Gastroesophageal sphincter (tissue), 4 donors: Measurements from ENCODE around the gene BMP2K. TPM values are rescaled to one million over a fixed set of nuclear protein-coding genes. Genes with fewer than 3 reads are reported as not detected.

ENCODE experiments used
- ATAC-seq: fragments of 150-250 bp; one replicate; pipeline ENCODE4 v1.9.1; 2016; ENCODE audit warnings: mild to moderate bottlenecking, moderate library complexity
- H3K27ac ChIP-seq, 4 donors: fragments of 200-600 bp; sonication (generic) in 3 of 4; 1 replicate in 3 of 4; 2 replicates in 1 of 4; pipeline ENCODE4 v1.5.1; 2016 to 2019
- H3K27me3 ChIP-seq: fragments of 200-600 bp; sonication (generic); one replicate; pipeline ENCODE4 v1.5.1; 2019
- H3K36me3 ChIP-seq, 2 donors: fragments of 200-600 bp; sonication (generic); one replicate each; pipeline ENCODE4 v1.5.1; 2019; ENCODE audit warnings: control low read depth in 1 of 2
- H3K4me1 ChIP-seq, 3 donors: fragments of 200-600 bp; sonication (generic); 1 replicate in 2 of 3; 2 replicates in 1 of 3; pipeline ENCODE4 v1.5.1; 2016 to 2019; ENCODE audit warnings: control low read depth in 2 of 3
- H3K4me3 ChIP-seq, 2 donors: fragments of 200-600 bp; sonication (generic); one replicate each; pipeline ENCODE4 v1.5.1; 2019; ENCODE audit warnings: mild to moderate bottlenecking in 1 of 2, moderate library complexity in 1 of 2
- H3K9me3 ChIP-seq, 3 donors: fragments of 200-600 bp; sonication (generic); one replicate each; pipeline ENCODE4 v1.5.1; 2017 to 2019; ENCODE audit warnings: control low read depth in 2 of 3
- CTCF ChIP-seq, 4 experiments: fragments of 200-600 bp in 2 of 4; fragments of 450-650 bp in 2 of 4; sonication (generic) in 1 of 4; IDR thresholded peaks; one replicate each; pipeline ENCODE4 v1.5.1; 2017 to 2019; ENCODE audit warnings: antibody characterized with exemption in 4 of 4, mild to moderate bottlenecking in 2 of 4, moderate library complexity in 2 of 4
- EP300 ChIP-seq: sonication (generic); formaldehyde crosslinking; IDR thresholded peaks from one replicate; pipeline ENCODE4 v1.6.1; 2017; ENCODE audit warnings: antibody characterized with exemption, mild to moderate bottlenecking
- POLR2A ChIP-seq, 2 donors: fragments of 450-650 bp; IDR thresholded peaks; one replicate each; pipeline ENCODE4 v1.6.1; 2017; ENCODE audit warnings: antibody characterized with exemption in 2 of 2, mild to moderate bottlenecking in 2 of 2, moderate library complexity in 1 of 2
- POLR2AphosphoS5 ChIP-seq: sonication (generic); formaldehyde crosslinking; IDR thresholded peaks from one replicate; pipeline ENCODE4 v1.6.1; 2017; ENCODE audit warnings: antibody characterized with exemption
- WGBS, 2 donors: methylation state at CpG; one replicate each; pipeline ENCODE4 v1.1.5; 2018; ENCODE audit warnings: low coverage in 1 of 2; 5-methylcytosine and 5-hydroxymethylcytosine counted together
- total RNA-seq, 4 donors: library from RNA; depleted of rRNA; stranded (reverse); fragments of >200 nt; gene quantifications; one replicate each; pipeline ENCODE4 v1.1.0, GENCODE V29; 2016

BMP2K gene
- total RNA-seq, 4 donors from 2014 or later, result 44.6 to 70.5 (median 48.7) TPM

GRCh38 chr4:78756137-78756536 lies 20.0 kb upstream of the BMP2K start:
- H3K4me3 ChIP-seq, result no peak overlapping the region
- 67 to 96% methylated on average over 3 of the region's 3 CpGs for WGBS, 2 donors
- H3K27me3 ChIP-seq, result no peaks in the 10 kb centered on the region
- no peak for ATAC-seq
- no peaks in the 10 kb centered on the region for H3K36me3 ChIP-seq
- TF ChIP-seq POLR2A (IDR thresholded peaks at IDR 0.05), result no peak
- TF ChIP-seq EP300, result no peak
- TF ChIP-seq POLR2AphosphoS5, result no peak
- no peak for TF ChIP-seq CTCF (IDR thresholded peaks at IDR 0.05)
- no peaks in the 10 kb centered on the region for H3K9me3 ChIP-seq
- no peaks in the 10 kb centered on the region for H3K4me1 ChIP-seq
- H3K27ac ChIP-seq, result no peak overlapping the region

- Histone ChIP-seq H3K4me1 (no peaks in the 10 kb centered on the region), H3K9me3 (no peaks in the 10 kb centered on the region)
- 100% methylated on average over 1 of the region's 1 CpG for WGBS, 2 donors
These were observed 19.4 kb upstream of the BMP2K start for GRCh38 chr4:78756776-78757175.

GRCh38 chr4:78757574-78757973 lies 18.6 kb upstream of the BMP2K start:
- TF ChIP-seq POLR2AphosphoS5, result no peak
- TF ChIP-seq CTCF (IDR thresholded peaks at IDR 0.05), result no peak
- TF ChIP-seq POLR2A (IDR thresholded peaks at IDR 0.05), result no peak
- TF ChIP-seq EP300, result no peak
- no peaks in the 10 kb centered on the region for H3K36me3 ChIP-seq
- WGBS, 2 donors, result 78% methylated on average over 1 of the region's 1 CpG; no CpG with 5 or more reads in 1 of the 2 donors
- H3K27me3 ChIP-seq, result no peaks in the 10 kb centered on the region
- no peak overlapping the region for H3K4me3 ChIP-seq
- no peak for ATAC-seq
- H3K4me1 ChIP-seq, result no peaks in the 10 kb centered on the region
- H3K9me3 ChIP-seq, result no peaks in the 10 kb centered on the region
- no peak overlapping the region for H3K27ac ChIP-seq

More at GRCh38 chr4:78756776-78757175, 19.4 kb upstream of the BMP2K start:
- H3K4me3 ChIP-seq, result no peak overlapping the region
- no peak overlapping the region for H3K27ac ChIP-seq
- no peaks in the 10 kb centered on the region for H3K27me3 ChIP-seq
- TF ChIP-seq EP300 (no peak), CTCF (IDR thresholded peaks at IDR 0.05) (no peak), POLR2A (IDR thresholded peaks at IDR 0.05) (no peak), POLR2AphosphoS5 (no peak)
- no peak for ATAC-seq
- no peaks in the 10 kb centered on the region for H3K36me3 ChIP-seq

GRCh38 chr4:78758085-78758484 lies 18.1 kb upstream of the BMP2K start:
- TF ChIP-seq POLR2AphosphoS5 (no peak), CTCF (IDR thresholded peaks at IDR 0.05) (no peak), EP300 (no peak), POLR2A (IDR thresholded peaks at IDR 0.05) (no peak)
- WGBS, 2 donors, result 100% methylated on average over 1 of the region's 1 CpG

GRCh38 chr4:78762529-78762928 lies 13.6 kb upstream of the BMP2K start:
- Histone ChIP-seq H3K4me3 (no peak overlapping the region), H3K27me3 (no peaks in the 10 kb centered on the region), H3K4me1 (peaks cover 0 to 13% (median 3%) of the 10 kb centered on the region in 3 donors), H3K27ac (no peak overlapping the region), H3K36me3 (no peaks in the 10 kb centered on the region), H3K9me3 (no peaks in the 10 kb centered on the region)
- ATAC-seq, result no peak
- WGBS, 2 donors, result 91% methylated on average over 2 of the region's 2 CpGs; no CpG with 5 or more reads in 1 of the 2 donors
- TF ChIP-seq EP300, result no peak

More at GRCh38 chr4:78758085-78758484, 18.1 kb upstream of the BMP2K start:
- Histone ChIP-seq H3K9me3 (no peaks in the 10 kb centered on the region), H3K27me3 (no peaks in the 10 kb centered on the region), H3K27ac (no peak overlapping the region), H3K4me1 (no peaks in the 10 kb centered on the region), H3K4me3 (no peak overlapping the region), H3K36me3 (no peaks in the 10 kb centered on the region)
- no peak for ATAC-seq
